Heart left ventricle (tissue), 16 donors: ENCODE data around the gene HIPK2. TPM values are rescaled to one million over a fixed set of nuclear protein-coding genes. Genes with fewer than 3 reads are reported as not detected.

Experiments
- ATAC-seq, 4 donors: fragments of 200-7000 bp; cut with Tn5 transposase; one replicate each; pipeline ENCODE4 v1.9.1; 2020 to 2022; ENCODE audit warnings: moderate library complexity in 4 of 4, mild to moderate bottlenecking in 3 of 4, moderate number of reproducible peaks in 1 of 4
- DNase-seq, 5 donors: peaks; one replicate each; pipeline ENCODE4 v3.0.0-alpha.2; 2020
- H3K27ac ChIP-seq, 12 donors: fragments of 200-600 bp; sonication (generic) in 4 of 12; one replicate each; pipeline versions ENCODE4 v1.5.0 to v1.8.0; 2016 to 2022; ENCODE audit warnings: mild to moderate bottlenecking in 2 of 12
- H3K27me3 ChIP-seq, 9 donors: fragments of 200-600 bp; sonication (generic) in 2 of 9; one replicate each; pipeline versions ENCODE4 v1.5.1 to v1.8.0; 2016 to 2022; ENCODE audit warnings: mild to moderate bottlenecking in 3 of 9
- H3K36me3 ChIP-seq, 9 donors: fragments of 200-600 bp; sonication (generic) in 2 of 9; one replicate each; pipeline versions ENCODE4 v1.5.0 to v1.8.0; 2018 to 2022; ENCODE audit warnings: mild to moderate bottlenecking in 2 of 9
- H3K4me1 ChIP-seq, 12 donors: fragments of 200-600 bp; sonication (generic) in 4 of 12; one replicate each; pipeline versions ENCODE4 v1.5.0 to v1.8.0; 2016 to 2022; ENCODE audit warnings: mild to moderate bottlenecking in 3 of 12
- H3K4me3 ChIP-seq, 12 donors: fragments of 200-600 bp; sonication (generic) in 4 of 12; one replicate each; pipeline versions ENCODE4 v1.5.0 to v1.8.0; 2017 to 2022; ENCODE audit warnings: mild to moderate bottlenecking in 9 of 12, moderate library complexity in 4 of 12
- H3K9me3 ChIP-seq, 12 donors: fragments of 200-600 bp; sonication (generic) in 4 of 12; one replicate each; pipeline versions ENCODE4 v1.5.0 to v1.8.0; 2016 to 2022; ENCODE audit warnings: mild to moderate bottlenecking in 1 of 12
- CTCF ChIP-seq, 12 donors: fragments of 200-600 bp; sonication (generic) in 4 of 12; IDR thresholded peaks; one replicate each; pipeline versions ENCODE4 v1.5.0 to v1.8.0; 2018 to 2022; ENCODE audit warnings: antibody characterized with exemption in 12 of 12, mild to moderate bottlenecking in 5 of 12
- POLR2A ChIP-seq, 2 donors: fragments of 450-650 bp; IDR thresholded peaks; one replicate each; pipeline ENCODE4 v1.6.1; 2017; ENCODE audit warnings: antibody characterized with exemption in 2 of 2, mild to moderate bottlenecking in 2 of 2, moderate library complexity in 2 of 2
- WGBS, 4 donors: extraction: QIAGEN DNeasy Blood & Tissue Kit in 2 of 4; methylation state at CpG; one replicate each; pipeline versions ENCODE4 v1.1.5 to v1.1.7; 2013 to 2018; 5-methylcytosine and 5-hydroxymethylcytosine counted together
- intact Hi-C, 10 donors: fragments of 100-400 bp; cut with DNase I; formaldehyde crosslinking; loops; one replicate each; pipeline versions ENCODE4 v1.11.1 to v1.14.2; 2022
- polyA plus RNA-seq, 2 donors: library from polyadenylated mRNA; stranded (reverse); fragments of 200-250 nt; gene quantifications; one replicate each; pipeline ENCODE4 v1.2.3, GENCODE V29; 2013
- total RNA-seq, 9 donors: library from RNA; depleted of rRNA in 2 of 9; stranded (reverse); fragments of >200 nt in 2 of 9; fragmentation: NEBNext Ultra II Directional in 3 of 9; extraction: Animal tissue kit (Norgen Biotek cat#: 25700) in 3 of 9; gene quantifications; one replicate each; pipeline versions ENCODE4 v1.1.0 to v1.2.4, GENCODE V29; 2016 to 2023
- donor health status: ischemic (EF 13 %, LVEDD 7.1; RV severe dilation, severe dysfunction).
- donor health status: healthy with polysubstance abuse.
- donor health status: DM: no; HTN: yes; CAD: no.
- donor health status: DM: no; HTN: no; CAD: no.
- donor health status: ischemic (EF 25% LVEDD 6.9; RV normal size, moderate dysfunction).
- donor health status: ischemic (EF 25% LVEDD 5.7; RV mildly dilated, moderate dysfunction).
- donor health status: healthy.
- donor health status: DM: yes; HTN: yes; CAD: no.
- donor health status: ischemic (EF 35%, LVEDD 5.7; RV mildly dilated, moderate dysfunction).
- donor health status: nonischemic (EF 11% LVEDD 7.7; RV severe dilation, severe dysfunction).
- donor health status: DM: yes; HTN: yes; CAD: no.
- donor health status: PGD.
- donor health status: ischemic (EF 29% LVEDD 5.4; RV normal size, mild dysfunction).
- donor health status: nonischemic (EF 23%, LVEDD 6.1; RV moderate dilation, normal function).

HIPK2 gene
- total and polyA plus RNA-seq, 11 donors, result 43.2 to 244 (median 143) TPM

- no peaks in the 10 kb centered on the region for H3K9me3 ChIP-seq
- intact Hi-C loops, result no loop called here
- H3K36me3 ChIP-seq, result no peaks in the 10 kb centered on the region
- ATAC-seq (peak in 1 of 4 donors; percentile 35), DNase-seq (no peak)
- 85 to 88% (median 87%) methylated on average over 17 to 18 of the region's 18 CpGs for WGBS, 4 donors
- peaks cover 0 to 4% (median 0%) of the 10 kb centered on the region in 9 donors for H3K27me3 ChIP-seq
- no peak overlapping the region for H3K27ac ChIP-seq
- TF ChIP-seq CTCF (IDR thresholded peaks at IDR 0.05) (no peak), POLR2A (IDR thresholded peaks at IDR 0.05) (no peak)
- no peaks in the 10 kb centered on the region for H3K4me1 ChIP-seq
- no peak overlapping the region for H3K4me3 ChIP-seq
These were observed 233.8 kb downstream of the HIPK2 start for GRCh38 chr7:139543801-139544603.

- H3K4me3 ChIP-seq, result no peak overlapping the region
- no peaks in the 10 kb centered on the region for H3K9me3 ChIP-seq
- TF ChIP-seq POLR2A (IDR thresholded peaks at IDR 0.05) (no peak), CTCF (IDR thresholded peaks at IDR 0.05) (no peak)
- H3K27me3 ChIP-seq, result peaks cover 0 to 4% (median 0%) of the 10 kb centered on the region in 9 donors
- H3K27ac ChIP-seq, result no peak overlapping the region
- ATAC-seq (peak in 1 of 4 donors; percentile 23), DNase-seq (no peak)
- H3K36me3 ChIP-seq, result no peaks in the 10 kb centered on the region
- intact Hi-C loops, result no loop called here
- 91 to 93% (median 92%) methylated on average over 21 to 28 of the region's 28 CpGs for WGBS, 4 donors
- no peaks in the 10 kb centered on the region for H3K4me1 ChIP-seq
These were observed 235.3 kb downstream of the HIPK2 start for GRCh38 chr7:139542308-139543151.

DNA sequence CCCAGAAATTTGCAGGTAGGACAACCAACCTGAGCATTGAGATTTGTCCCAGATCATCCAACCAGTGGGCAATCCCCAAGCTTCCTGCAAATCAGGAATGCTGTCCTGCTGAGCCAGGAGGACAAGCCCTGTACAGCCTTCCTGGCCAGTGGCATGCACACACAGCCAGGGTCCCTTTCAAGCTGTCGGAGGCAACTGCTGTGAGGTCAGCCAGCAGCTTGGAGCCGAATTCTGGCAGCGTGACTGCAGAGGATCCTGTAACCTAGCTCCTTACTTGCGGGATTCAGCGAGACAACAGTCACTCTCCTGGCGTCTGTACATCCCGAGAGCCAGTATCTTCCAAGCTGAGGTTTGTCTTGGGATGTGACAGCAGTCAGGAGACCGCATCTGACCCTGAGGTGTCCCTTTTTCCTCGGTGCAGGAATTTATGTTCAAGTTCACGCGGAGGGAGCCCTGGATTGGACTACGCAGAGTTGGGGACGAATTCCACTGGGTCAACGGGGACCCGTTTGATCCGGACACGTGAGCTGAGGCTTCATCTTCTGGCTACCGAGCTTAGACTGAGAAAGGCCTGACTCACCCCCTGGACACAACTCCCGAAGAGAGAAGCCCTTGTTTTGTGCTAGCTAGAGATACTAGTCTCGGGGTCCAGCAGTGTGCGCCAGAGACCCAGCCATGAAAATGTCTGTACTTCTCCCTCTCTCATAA lies 236.0 kb downstream of the HIPK2 start:
- H3K27me3 ChIP-seq, result peaks cover 0 to 4% (median 0%) of the 10 kb centered on the region in 9 donors
- 68 to 76% (median 72%) methylated on average over 12 to 21 of the region's 21 CpGs for WGBS, 4 donors
- ATAC-seq (no peak), DNase-seq (no peak)
- no peaks in the 10 kb centered on the region for H3K9me3 ChIP-seq
- no peaks in the 10 kb centered on the region for H3K4me1 ChIP-seq
- H3K36me3 ChIP-seq, result no peaks in the 10 kb centered on the region
- no peak overlapping the region for H3K27ac ChIP-seq
- TF ChIP-seq POLR2A (IDR thresholded peaks at IDR 0.05) (no peak), CTCF (IDR thresholded peaks at IDR 0.05) (no peak)
- intact Hi-C loops, result no loop called here
- H3K4me3 ChIP-seq, result no peak overlapping the region
